Prostate gland (tissue), 2 donors: ENCODE measurements around the gene INPP5A.

Experiments
- POLR2A ChIP-seq: fragments of 450-650 bp; IDR thresholded peaks from one replicate; pipeline ENCODE4 v1.6.1; 2016; ENCODE audit warnings: antibody characterized with exemption, mild to moderate bottlenecking
- POLR2AphosphoS5 ChIP-seq: sonication (generic); formaldehyde crosslinking; IDR thresholded peaks from one replicate; pipeline ENCODE4 v1.6.1; 2017; ENCODE audit warnings: antibody characterized with exemption
- TF ChIP-seq, protein P1 (sequence below), 4 experiments: fragments of 200-600 bp in 2 of 4; fragments of 450-650 bp in 2 of 4; sonication (generic) in 2 of 4; IDR thresholded peaks; 1 replicate in 3 of 4; 2 replicates in 1 of 4; pipeline ENCODE4 v1.5.1; 2016 to 2019; ENCODE audit warnings: antibody characterized with exemption in 4 of 4, mild to moderate bottlenecking in 2 of 4, moderate library complexity in 2 of 4

DNA sequence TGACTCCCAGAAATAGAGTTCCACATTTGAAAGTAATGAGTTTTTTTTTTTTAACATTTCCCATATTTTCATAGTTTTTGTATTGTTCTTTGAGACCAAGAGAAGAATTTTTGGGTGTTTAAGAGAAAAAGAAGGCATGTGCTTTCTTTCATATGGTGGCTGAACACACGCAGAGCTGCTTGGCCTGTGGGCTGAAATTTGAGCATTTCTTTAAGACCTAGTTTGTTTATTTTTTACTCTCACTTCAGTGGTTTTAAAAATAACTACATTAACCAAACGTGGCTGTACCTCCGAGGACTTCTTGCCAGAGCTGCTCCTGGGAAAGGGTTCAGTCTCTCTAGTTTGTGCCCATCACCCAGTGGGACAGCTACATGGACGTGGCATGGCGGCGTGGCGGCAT is 58.3 kb downstream of the INPP5A start:
- no peak for TF ChIP-seq POLR2AphosphoS5
- TF ChIP-seq, protein P1, sequence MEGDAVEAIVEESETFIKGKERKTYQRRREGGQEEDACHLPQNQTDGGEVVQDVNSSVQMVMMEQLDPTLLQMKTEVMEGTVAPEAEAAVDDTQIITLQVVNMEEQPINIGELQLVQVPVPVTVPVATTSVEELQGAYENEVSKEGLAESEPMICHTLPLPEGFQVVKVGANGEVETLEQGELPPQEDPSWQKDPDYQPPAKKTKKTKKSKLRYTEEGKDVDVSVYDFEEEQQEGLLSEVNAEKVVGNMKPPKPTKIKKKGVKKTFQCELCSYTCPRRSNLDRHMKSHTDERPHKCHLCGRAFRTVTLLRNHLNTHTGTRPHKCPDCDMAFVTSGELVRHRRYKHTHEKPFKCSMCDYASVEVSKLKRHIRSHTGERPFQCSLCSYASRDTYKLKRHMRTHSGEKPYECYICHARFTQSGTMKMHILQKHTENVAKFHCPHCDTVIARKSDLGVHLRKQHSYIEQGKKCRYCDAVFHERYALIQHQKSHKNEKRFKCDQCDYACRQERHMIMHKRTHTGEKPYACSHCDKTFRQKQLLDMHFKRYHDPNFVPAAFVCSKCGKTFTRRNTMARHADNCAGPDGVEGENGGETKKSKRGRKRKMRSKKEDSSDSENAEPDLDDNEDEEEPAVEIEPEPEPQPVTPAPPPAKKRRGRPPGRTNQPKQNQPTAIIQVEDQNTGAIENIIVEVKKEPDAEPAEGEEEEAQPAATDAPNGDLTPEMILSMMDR (IDR thresholded peaks at IDR 0.05), result no peak
- no peak for TF ChIP-seq POLR2A
